Osteocyte (in vitro differentiated cells): ENCODE data around the gene LCN12. TPM values are rescaled to one million over a fixed set of nuclear protein-coding genes. Genes with fewer than 3 reads are reported as not detected.

Experiments used
- DNase-seq: peaks from one replicate; pipeline ENCODE4 v3.0.0; 2021; ENCODE audit warnings: mixed read lengths; ENCODE audit not compliant: unreplicated experiment; ENCODE audit errors: extremely low spot score
- H3K27ac Mint-ChIP-seq: one replicate; pipeline ENCODE4 v1.8.0; 2021; ENCODE audit warnings: mild to moderate bottlenecking, mixed read lengths; ENCODE audit not compliant: unreplicated experiment
- H3K27me3 Mint-ChIP-seq: one replicate; pipeline ENCODE4 v1.8.0; 2021; ENCODE audit warnings: mixed read lengths; ENCODE audit not compliant: unreplicated experiment
- H3K36me3 Mint-ChIP-seq: one replicate; pipeline ENCODE4 v1.8.0; 2021; ENCODE audit warnings: mixed read lengths; ENCODE audit not compliant: unreplicated experiment
- H3K4me1 Mint-ChIP-seq: one replicate; pipeline ENCODE4 v1.8.0; 2021; ENCODE audit warnings: mixed read lengths; ENCODE audit not compliant: unreplicated experiment
- H3K4me3 Mint-ChIP-seq: one replicate; pipeline ENCODE4 v1.8.0; 2021; ENCODE audit warnings: mild to moderate bottlenecking, moderate library complexity, mixed read lengths; ENCODE audit not compliant: unreplicated experiment
- H3K9me3 Mint-ChIP-seq: one replicate; pipeline ENCODE4 v1.8.0; 2021; ENCODE audit warnings: mixed read lengths; ENCODE audit not compliant: unreplicated experiment
- CTCF ChIP-seq: fragments of 200-600 bp; sonication (generic); IDR thresholded peaks from 2 replicates; pipeline ENCODE4 v1.5.0; 2021; ENCODE audit warnings: antibody characterized with exemption, mild to moderate bottlenecking, moderate library complexity
- total RNA-seq: library from RNA; stranded (reverse); gene quantifications from 2 replicates; pipeline ENCODE4 v1.2.1, GENCODE V29; 2021

Gene LCN12
- total RNA-seq, 1 donor from 2014 or later = 1.4 TPM

GRCh38 chr9:136910197-136910900 is 41.7 kb upstream of the LCN12 start:
- no peak for TF ChIP-seq CTCF
- Mint-ChIP-seq H3K9me3 (no peaks in the 10 kb centered on the region), H3K27me3 (no peaks in the 10 kb centered on the region), H3K4me3 (no peak overlapping the region), H3K27ac (no peak overlapping the region), H3K4me1 (no peaks in the 10 kb centered on the region), H3K36me3 (peaks cover 8% of the 10 kb centered on the region)
- no peak for DNase-seq

- no peaks in the 10 kb centered on the region for H3K9me3 Mint-ChIP-seq
- no peaks in the 10 kb centered on the region for H3K27me3 Mint-ChIP-seq
- DNase-seq = no peak
- no peak for TF ChIP-seq CTCF
- H3K36me3 Mint-ChIP-seq = peaks cover 8% of the 10 kb centered on the region
- no peak overlapping the region for H3K27ac Mint-ChIP-seq
- no peaks in the 10 kb centered on the region for H3K4me1 Mint-ChIP-seq
- no peak overlapping the region for H3K4me3 Mint-ChIP-seq
These were observed 41.2 kb upstream of the LCN12 start for GRCh38 chr9:136910901-136911245.

GRCh38 chr9:136913701-136914438 is 38.2 kb upstream of the LCN12 start:
- Mint-ChIP-seq H3K27ac (no peak overlapping the region), H3K4me1 (no peaks in the 10 kb centered on the region), H3K36me3 (peaks cover 11% of the 10 kb centered on the region), H3K9me3 (no peaks in the 10 kb centered on the region), H3K4me3 (no peak overlapping the region), H3K27me3 (no peaks in the 10 kb centered on the region)
- no peak for TF ChIP-seq CTCF
- no peak for DNase-seq

GRCh38 chr9:136915632-136916329 is 36.3 kb upstream of the LCN12 start:
- H3K9me3 Mint-ChIP-seq = no peaks in the 10 kb centered on the region
- no peaks in the 10 kb centered on the region for H3K27me3 Mint-ChIP-seq
- no peak overlapping the region for H3K27ac Mint-ChIP-seq
- no peaks in the 10 kb centered on the region for H3K4me1 Mint-ChIP-seq
- no peak for DNase-seq
- no peak overlapping the region for H3K4me3 Mint-ChIP-seq
- no peak for TF ChIP-seq CTCF
- peaks cover 19% of the 10 kb centered on the region for H3K36me3 Mint-ChIP-seq
